Adrenal gland (tissue), 5 donors: Measurements from ENCODE around the gene CHST8.

Source experiments
- CTCF ChIP-seq, 6 experiments: fragments of 450-650 bp in 4 of 6; fragments of 200-600 bp in 2 of 6; sonication (generic) in 1 of 6; IDR thresholded peaks; 1 replicate in 5 of 6; 2 replicates in 1 of 6; pipeline versions ENCODE4 v1.5.1 to v1.8.0; 2016 to 2021; ENCODE audit warnings: antibody characterized with exemption in 6 of 6, mild to moderate bottlenecking in 2 of 6, moderate library complexity in 1 of 6
- POLR2A ChIP-seq, 2 donors: fragments of 450-650 bp; IDR thresholded peaks; one replicate each; pipeline ENCODE4 v1.6.1; 2017; ENCODE audit warnings: antibody characterized with exemption in 2 of 2, mild to moderate bottlenecking in 2 of 2, moderate library complexity in 1 of 2
- donor health status: DM: no; HTN: no; CAD: no.

DNA sequence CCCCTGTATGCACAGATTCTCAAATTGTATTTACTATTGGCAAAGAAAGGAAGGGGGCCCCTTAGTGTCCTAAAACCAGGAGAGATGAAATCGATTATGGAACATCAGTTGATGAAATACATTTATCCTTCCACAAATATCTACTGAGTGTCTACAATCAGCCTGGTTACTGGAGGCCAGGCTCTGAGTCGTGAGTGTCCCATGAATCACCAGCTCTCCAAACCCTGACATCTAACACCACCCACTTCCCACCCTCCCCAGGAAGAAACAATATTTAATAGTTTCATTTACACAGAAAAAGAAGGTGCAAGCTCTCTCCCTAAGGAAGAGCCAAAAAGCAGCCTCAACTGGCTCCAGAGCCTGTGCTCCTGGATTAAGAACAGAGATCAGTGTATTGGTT is 200.1 kb downstream of the CHST8 start:
- TF ChIP-seq CTCF (IDR thresholded peaks at IDR 0.05) (no peak), POLR2A (IDR thresholded peaks at IDR 0.05) (no peak)
